Keratinocyte (primary cell): ENCODE results near the gene CD99L2. TPM values are rescaled to one million over a fixed set of nuclear protein-coding genes. Genes with fewer than 3 reads are reported as not detected.

Experiments
- DNase-seq: peaks from one replicate; pipeline ENCODE4 v3.0.0-alpha.2; 2011; ENCODE audit warnings: low read depth, missing footprints, low spot score
- FAIRE-seq: peaks from 2 replicates; lab custom pipeline; 2011; peaks lifted over from hg19 to GRCh38; lab: Jason Lieb, UNC
- H2AFZ ChIP-seq: 2 replicates; pipeline ENCODE4 v1.6.0; 2012; ENCODE audit warnings: low read length, control low read depth, inconsistent platforms; ENCODE audit not compliant: control insufficient read depth
- H3K27ac ChIP-seq: 2 replicates; pipeline ENCODE4 v1.5.1; 2011; ENCODE audit warnings: low read length; ENCODE audit not compliant: control insufficient read depth, insufficient read depth
- H3K27me3 ChIP-seq: 3 replicates; pipeline ENCODE4 v1.6.0; 2011; ENCODE audit warnings: low read length; ENCODE audit not compliant: control insufficient read depth, insufficient read depth; ENCODE audit errors: extremely low read depth
- H3K36me3 ChIP-seq, 2 experiments: 2 replicates in 1 of 2; 3 replicates in 1 of 2; pipeline ENCODE4 v1.5.1; 2011; ENCODE audit warnings: low read length in 2 of 2, mild to moderate bottlenecking in 1 of 2; ENCODE audit not compliant: control insufficient read depth in 2 of 2, insufficient read depth in 2 of 2; ENCODE audit errors: extremely low read depth in 1 of 2
- H3K4me1 ChIP-seq: 3 replicates; pipeline ENCODE4 v1.5.1; 2011; ENCODE audit warnings: low read length; ENCODE audit not compliant: control insufficient read depth, insufficient read depth; ENCODE audit errors: extremely low read depth
- H3K4me2 ChIP-seq: 3 replicates; pipeline ENCODE4 v1.6.0; 2011; ENCODE audit warnings: low read depth, low read length; ENCODE audit not compliant: control insufficient read depth, insufficient read depth; ENCODE audit errors: extremely low read depth
- H3K4me3 ChIP-seq, 3 experiments: fragments of 200-600 bp in 1 of 3; sonication (generic) in 1 of 3; 2 replicates in 2 of 3; 3 replicates in 1 of 3; pipeline ENCODE4 v1.5.1; 2011 to 2016; ENCODE audit warnings: low read length in 3 of 3, mild to moderate bottlenecking in 3 of 3, control low read depth in 2 of 3, inconsistent platforms in 1 of 3, low read depth in 1 of 3, mixed read lengths in 1 of 3, mixed run types in 1 of 3, moderate library complexity in 1 of 3; ENCODE audit not compliant: control insufficient read depth in 2 of 3, insufficient read depth in 2 of 3; ENCODE audit errors: extremely low read depth in 1 of 3
- H3K79me2 ChIP-seq: 2 replicates; pipeline ENCODE4 v1.6.0; 2012; ENCODE audit warnings: low read length; ENCODE audit not compliant: control insufficient read depth, insufficient read depth
- H3K9ac ChIP-seq: 3 replicates; pipeline ENCODE4 v1.6.0; 2011; ENCODE audit warnings: low read length; ENCODE audit not compliant: control insufficient read depth, insufficient read depth; ENCODE audit errors: extremely low read depth
- H3K9me1 ChIP-seq: 3 replicates; pipeline ENCODE4 v1.6.0; 2011; ENCODE audit warnings: low read length; ENCODE audit not compliant: control insufficient read depth, insufficient read depth; ENCODE audit errors: extremely low read depth
- H3K9me3 ChIP-seq: 2 replicates; pipeline ENCODE4 v1.5.1; 2012; ENCODE audit warnings: low read depth, low read length; ENCODE audit not compliant: control insufficient read depth
- H4K20me1 ChIP-seq: 3 replicates; pipeline ENCODE4 v1.6.0; 2011; ENCODE audit warnings: low read length; ENCODE audit not compliant: control insufficient read depth, insufficient read depth; ENCODE audit errors: extremely low read depth
- EZH2 ChIP-seq: IDR thresholded peaks from one replicate; pipeline ENCODE4 v1.6.1; 2012; ENCODE audit warnings: inconsistent platforms, mild to moderate bottlenecking, low read length, moderate library complexity
- dilution Hi-C: fragments of 300-500 bp; cut with MboI; formaldehyde crosslinking; loops from one replicate; pipeline ENCODE4 v1.7.0; 2020; ENCODE audit warnings: low sequenced_read_pairs; ENCODE audit not compliant: extremely low pct_ligation_motif_present
- polyA minus RNA-seq, 3 experiments: library from RNA; depleted of rRNA, polyadenylated mRNA; stranded (reverse); fragments of >200 nt; gene quantifications; 1 replicate in 1 of 3; 2 replicates in 1 of 3; 3 replicates in 1 of 3; pipeline ENCODE4 v1.2.3, GENCODE V29; 2011
- polyA plus RNA-seq, 5 experiments: library from polyadenylated mRNA; depleted of rRNA in 3 of 5; stranded (reverse) in 3 of 5; stranded (forward) in 1 of 5; unstranded in 1 of 5; fragments of >200 nt; gene quantifications; 1 replicate in 1 of 5; 2 replicates in 3 of 5; 3 replicates in 1 of 5; pipeline versions ENCODE4 v1.2.1 to v1.2.3, GENCODE V29; 2011 to 2012; ENCODE audit warnings: missing spikeins in 2 of 5, low read depth in 1 of 5, low replicate concordance in 1 of 5
- TF ChIP-seq, protein P1 (sequence below), 3 experiments: IDR thresholded peaks in 1 of 3; conservative IDR thresholded peaks in 1 of 3; optimal IDR thresholded peaks in 1 of 3; 2 replicates in 2 of 3; 3 replicates in 1 of 3; pipeline versions ENCODE3 to v1.5.1; 2011; ENCODE audit warnings: low read length in 3 of 3, mild to moderate bottlenecking in 3 of 3, moderate library complexity in 2 of 3, control low read depth in 1 of 3, inconsistent platforms in 1 of 3; ENCODE audit not compliant: insufficient read depth in 2 of 3; ENCODE audit errors: extremely low read depth in 1 of 3

Gene CD99L2, protein sequence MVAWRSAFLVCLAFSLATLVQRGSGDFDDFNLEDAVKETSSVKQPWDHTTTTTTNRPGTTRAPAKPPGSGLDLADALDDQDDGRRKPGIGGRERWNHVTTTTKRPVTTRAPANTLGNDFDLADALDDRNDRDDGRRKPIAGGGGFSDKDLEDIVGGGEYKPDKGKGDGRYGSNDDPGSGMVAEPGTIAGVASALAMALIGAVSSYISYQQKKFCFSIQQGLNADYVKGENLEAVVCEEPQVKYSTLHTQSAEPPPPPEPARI
- polyA plus RNA-seq (14.4 to 23.2 TPM (median 14.5 TPM) in 3 replicates), polyA minus RNA-seq (15.6 to 25.0 TPM (median 17.3 TPM) in 3 replicates)
- polyA plus RNA-seq (2011; ENCODE audit: low read depth): 3.6 TPM
- polyA plus RNA-seq (2011; cell fraction: cytosol; rRNA removed): 11.1 and 17.3 TPM in 2 replicates
- 36.8 and 42.8 TPM in 2 replicates for polyA plus RNA-seq (2011; cell fraction: nucleus; rRNA removed)
- 6.4 and 21.0 TPM in 2 replicates for polyA plus RNA-seq (2012; ENCODE audit: low replicate concordance)
- polyA minus RNA-seq (2011; cell fraction: cytosol; rRNA and poly(A)+ RNA removed): 13.8 TPM
- polyA minus RNA-seq (2011; cell fraction: nucleus; rRNA and poly(A)+ RNA removed): 19.8 and 30.9 TPM in 2 replicates

DNA sequence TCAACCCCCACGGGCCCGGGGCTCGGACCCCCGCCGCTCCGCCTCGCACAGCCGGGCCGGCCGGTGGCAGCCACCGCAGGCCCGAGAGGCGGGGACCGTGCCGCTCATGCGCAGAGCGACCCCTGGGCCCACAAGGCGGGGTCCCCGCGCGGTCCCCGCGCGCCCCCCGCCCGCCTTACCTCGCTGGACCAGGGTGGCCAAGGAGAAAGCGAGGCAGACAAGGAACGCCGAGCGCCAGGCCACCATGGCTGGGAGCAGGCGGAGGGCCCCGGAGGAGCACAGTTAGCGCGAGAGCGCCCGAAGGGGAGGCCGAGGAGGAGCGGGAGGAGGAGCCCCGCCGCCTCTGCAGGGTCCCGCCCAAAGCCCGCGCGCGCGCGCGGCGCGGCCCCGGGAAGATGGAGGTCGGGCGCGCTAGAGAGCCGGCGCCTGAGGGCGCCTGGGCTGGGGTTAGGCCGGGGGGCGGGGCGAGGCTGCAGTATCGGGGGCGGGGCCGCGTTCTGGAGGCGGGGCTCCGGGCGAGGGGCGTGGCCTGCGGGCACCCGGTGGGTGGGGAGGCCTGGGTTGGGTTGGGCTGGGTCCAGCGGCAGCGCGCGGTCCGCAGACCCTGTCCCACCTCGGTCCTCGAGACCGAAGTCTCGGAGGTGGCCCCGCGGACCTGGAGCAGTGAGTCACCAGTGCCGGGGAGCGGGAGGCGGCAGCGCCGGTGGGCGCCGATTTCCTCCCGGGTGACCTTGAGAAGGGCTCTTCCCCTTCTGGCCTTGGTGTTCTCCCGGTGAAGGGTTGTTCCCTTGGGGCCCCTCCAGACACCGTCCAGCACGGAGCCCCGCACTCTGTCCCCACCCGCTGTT, at the start of gene CD99L2:
CD99L2 (minus strand) TSS at position 326 of the 848 bp plus-strand sequence; CDS start at position 246, 80 bp downstream.
- H2AFZ ChIP-seq: peak within 1 kb of the TSS; percentile 49
- no peak for FAIRE-seq

DNA sequence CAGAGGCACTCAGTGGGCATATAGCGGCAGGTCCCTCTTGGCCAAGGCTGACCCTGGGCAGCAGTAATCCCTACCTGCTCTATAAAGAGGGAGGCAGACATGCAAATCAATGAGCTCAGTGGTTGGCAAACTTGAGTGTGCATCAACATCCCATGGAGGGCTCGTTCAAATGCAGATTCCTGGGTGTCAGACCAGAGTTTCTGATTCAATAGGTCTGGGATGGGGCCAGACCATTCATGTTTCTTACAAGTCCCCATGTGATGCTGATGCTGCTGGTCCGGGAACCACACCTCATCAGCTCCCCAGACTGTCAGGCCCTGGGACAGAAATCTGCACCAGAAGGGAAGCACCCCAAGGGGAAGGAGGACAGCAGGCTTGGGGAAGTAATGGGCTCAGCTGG, 45.8 kb upstream of the CD99L2 start:
- Histone ChIP-seq H3K27ac (no peak overlapping the region), H3K9me3 (no peaks in the 10 kb centered on the region), H3K9me1 (no peaks in the 10 kb centered on the region), H2AFZ (no peak overlapping the region), H3K4me1 (no peaks in the 10 kb centered on the region), H3K36me3 (no peaks in the 10 kb centered on the region), H3K4me2 (no peak overlapping the region), H3K9ac (no peak overlapping the region), H3K79me2 (no peaks in the 10 kb centered on the region), H4K20me1 (no peaks in the 10 kb centered on the region), H3K27me3 (peaks cover 3% of the 10 kb centered on the region), H3K4me3 (no peak overlapping the region)
- FAIRE-seq (no peak), DNase-seq (no peak)
- TF ChIP-seq, protein P1, sequence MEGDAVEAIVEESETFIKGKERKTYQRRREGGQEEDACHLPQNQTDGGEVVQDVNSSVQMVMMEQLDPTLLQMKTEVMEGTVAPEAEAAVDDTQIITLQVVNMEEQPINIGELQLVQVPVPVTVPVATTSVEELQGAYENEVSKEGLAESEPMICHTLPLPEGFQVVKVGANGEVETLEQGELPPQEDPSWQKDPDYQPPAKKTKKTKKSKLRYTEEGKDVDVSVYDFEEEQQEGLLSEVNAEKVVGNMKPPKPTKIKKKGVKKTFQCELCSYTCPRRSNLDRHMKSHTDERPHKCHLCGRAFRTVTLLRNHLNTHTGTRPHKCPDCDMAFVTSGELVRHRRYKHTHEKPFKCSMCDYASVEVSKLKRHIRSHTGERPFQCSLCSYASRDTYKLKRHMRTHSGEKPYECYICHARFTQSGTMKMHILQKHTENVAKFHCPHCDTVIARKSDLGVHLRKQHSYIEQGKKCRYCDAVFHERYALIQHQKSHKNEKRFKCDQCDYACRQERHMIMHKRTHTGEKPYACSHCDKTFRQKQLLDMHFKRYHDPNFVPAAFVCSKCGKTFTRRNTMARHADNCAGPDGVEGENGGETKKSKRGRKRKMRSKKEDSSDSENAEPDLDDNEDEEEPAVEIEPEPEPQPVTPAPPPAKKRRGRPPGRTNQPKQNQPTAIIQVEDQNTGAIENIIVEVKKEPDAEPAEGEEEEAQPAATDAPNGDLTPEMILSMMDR (optimal IDR thresholded peaks at IDR 0.05 in 1 of 3, IDR thresholded peaks at IDR 0.05 in 1 of 3, conservative IDR thresholded peaks at IDR 0.05 in 1 of 3; ENCODE audit: extremely low read depth in 1 of 3, insufficient read depth in 2 of 3, low read length in 3 of 3): no peak
- TF ChIP-seq EZH2: no peak
- dilution Hi-C loops: no loop called here

More for the DNA sequence above, at the start of gene CD99L2:
- Histone ChIP-seq H3K79me2 (peaks cover 30% of the 10 kb centered on the region), H3K4me2 (peak within 1 kb of the TSS; percentile 62), H3K9me3 (no peaks in the 10 kb centered on the region), H3K4me3 (peak within 1 kb of the TSS; percentile 54 to 73 (median 65)), H3K27ac (peak within 1 kb of the TSS; percentile 60), H3K9me1 (no peaks in the 10 kb centered on the region), H3K27me3 (no peaks in the 10 kb centered on the region), H3K4me1 (no peaks in the 10 kb centered on the region), H4K20me1 (no peaks in the 10 kb centered on the region), H3K36me3 (no peaks in the 10 kb centered on the region), H3K9ac (peak within 1 kb of the TSS; percentile 82)
- no peak for DNase-seq
- dilution Hi-C loops: no loop called here
- no peak for TF ChIP-seq EZH2
- TF ChIP-seq, protein P1 (optimal IDR thresholded peaks at IDR 0.05 in 1 of 3, IDR thresholded peaks at IDR 0.05 in 1 of 3, conservative IDR thresholded peaks at IDR 0.05 in 1 of 3; ENCODE audit: extremely low read depth in 1 of 3, insufficient read depth in 2 of 3, low read length in 3 of 3): no peak
